GM18951 (cell line): Measurements from ENCODE around the gene CTXND1.

Source experiments
- POLR2A ChIP-seq: IDR thresholded peaks from 4 replicates; pipeline ENCODE4 v1.6.1; 2011; ENCODE audit warnings: mild to moderate bottlenecking; ENCODE audit not compliant: insufficient read length, insufficient read depth; ENCODE audit errors: extremely low read depth
- in situ Hi-C: fragments of 300-500 bp; cut with MboI; formaldehyde crosslinking; loops from one replicate; pipeline ENCODE4 v1.12.0; 2022; ENCODE audit warnings: low sequenced_read_pairs, mixed read lengths, inconsistent platforms; ENCODE audit not compliant: unreplicated experiment

CTXND1 gene

DNA sequence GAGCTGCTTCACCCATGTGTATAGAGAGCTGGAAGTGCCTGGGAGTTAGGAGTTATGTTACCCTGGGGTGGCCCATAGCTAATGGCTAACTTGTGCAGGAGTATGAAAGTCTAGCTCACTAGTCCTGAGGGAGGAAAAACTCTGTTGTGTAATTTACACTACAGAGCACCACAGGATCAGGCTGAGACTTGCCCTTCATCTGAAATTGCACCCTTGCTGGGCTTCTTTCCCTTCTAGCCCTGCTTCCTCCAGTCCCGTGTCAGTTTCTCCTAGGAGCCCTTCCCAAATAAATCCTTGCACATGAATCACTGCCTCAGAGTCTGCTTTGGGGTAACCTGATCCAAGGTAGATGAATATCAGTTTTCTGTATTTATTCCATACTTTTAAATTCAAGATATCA lies 40.0 kb downstream of the CTXND1 start:
- in situ Hi-C loops: no loop called here
- TF ChIP-seq POLR2A: no peak

DNA sequence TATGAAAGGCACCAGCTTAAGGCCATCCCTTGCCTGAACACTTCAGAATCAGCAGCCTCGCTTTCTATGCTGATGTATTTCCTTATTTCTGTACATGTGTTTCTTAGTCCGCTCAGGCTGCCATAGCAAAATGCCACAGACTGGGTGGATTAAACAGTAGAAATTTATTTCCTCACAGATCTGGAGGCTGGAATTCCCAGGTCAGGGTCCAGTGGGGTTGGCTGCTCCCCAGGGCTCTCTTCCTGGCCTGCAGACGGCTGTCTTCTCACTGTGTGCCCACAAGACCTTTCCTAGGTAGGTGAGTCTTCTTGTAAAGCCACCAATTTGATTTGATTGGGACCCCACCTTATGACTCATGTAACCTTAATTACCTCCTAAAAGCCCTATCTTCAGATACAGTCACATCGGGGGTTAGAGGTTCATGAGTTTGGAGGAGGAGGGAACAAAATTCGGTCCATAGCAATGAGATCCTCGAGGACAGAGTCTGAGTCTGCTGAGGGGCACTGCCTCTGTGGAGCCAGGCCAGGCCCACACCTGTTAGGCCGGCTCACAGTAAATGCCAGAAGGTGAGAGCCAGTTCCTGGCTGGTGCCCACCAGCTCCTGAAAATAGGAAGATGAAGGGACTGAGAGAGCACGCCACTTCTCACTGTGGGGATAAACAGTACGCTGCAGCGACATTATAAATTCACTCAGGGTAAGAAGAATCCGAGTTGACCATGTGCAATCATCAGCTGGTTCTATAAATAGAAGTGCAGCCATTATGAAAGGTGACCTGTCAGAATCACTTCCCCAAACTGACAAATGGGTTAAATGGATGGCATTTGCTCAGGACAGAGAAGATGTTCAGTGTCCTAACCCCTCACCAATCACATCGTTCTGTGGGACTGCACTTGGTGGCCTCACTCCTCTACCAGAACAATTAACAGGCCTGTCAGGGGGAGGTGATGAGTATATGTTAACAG lies 41.1 kb downstream of the CTXND1 start:
- TF ChIP-seq POLR2A: no peak
- in situ Hi-C loops: no loop called here

DNA sequence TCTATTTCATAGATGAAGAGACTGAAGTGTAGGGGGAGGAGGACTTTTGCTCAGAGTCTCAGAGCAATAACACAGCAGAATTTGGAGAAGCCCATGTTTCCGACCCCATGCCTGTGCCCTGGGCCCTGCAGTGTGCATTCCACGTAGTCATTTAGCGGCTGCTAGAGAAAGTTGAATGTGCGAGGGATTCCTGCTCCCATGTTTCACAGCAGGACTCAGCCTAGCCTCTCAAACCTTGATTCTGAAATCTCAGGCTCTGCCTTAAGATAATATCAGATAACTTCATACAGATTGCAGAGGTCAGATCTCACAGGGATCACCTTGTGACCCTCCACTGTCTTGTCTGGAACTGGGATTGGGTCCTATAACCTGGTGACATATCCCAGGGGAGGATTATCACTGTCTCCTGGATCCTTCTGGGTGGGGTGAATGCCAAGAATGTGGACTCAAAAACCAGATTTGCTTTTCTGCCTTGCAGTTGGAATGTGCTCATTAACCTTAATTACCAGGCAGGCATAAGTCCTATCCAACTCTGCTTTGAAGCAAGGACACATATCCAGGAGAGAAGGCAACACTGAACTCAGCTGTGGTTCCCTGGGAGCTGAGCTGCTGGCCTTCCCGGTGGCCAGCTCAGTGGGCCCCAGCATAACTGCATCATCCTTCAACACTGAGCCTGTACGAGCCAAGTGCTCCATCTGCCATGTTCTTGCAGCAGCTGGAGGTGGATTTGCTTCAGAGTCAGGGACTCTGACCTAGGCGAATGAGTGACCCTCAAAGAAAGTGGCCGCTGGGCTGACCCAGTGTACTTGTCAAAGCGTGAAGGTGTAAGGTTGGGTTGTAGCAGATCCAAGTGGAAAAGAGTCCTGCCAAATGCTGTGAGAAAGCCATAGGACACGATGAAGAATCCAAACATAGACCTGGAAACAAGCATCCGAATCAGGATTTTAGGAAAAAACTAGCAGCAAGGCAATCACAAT lies 43.0 kb downstream of the CTXND1 start:
- in situ Hi-C loops: no loop called here
- no peak for TF ChIP-seq POLR2A

DNA sequence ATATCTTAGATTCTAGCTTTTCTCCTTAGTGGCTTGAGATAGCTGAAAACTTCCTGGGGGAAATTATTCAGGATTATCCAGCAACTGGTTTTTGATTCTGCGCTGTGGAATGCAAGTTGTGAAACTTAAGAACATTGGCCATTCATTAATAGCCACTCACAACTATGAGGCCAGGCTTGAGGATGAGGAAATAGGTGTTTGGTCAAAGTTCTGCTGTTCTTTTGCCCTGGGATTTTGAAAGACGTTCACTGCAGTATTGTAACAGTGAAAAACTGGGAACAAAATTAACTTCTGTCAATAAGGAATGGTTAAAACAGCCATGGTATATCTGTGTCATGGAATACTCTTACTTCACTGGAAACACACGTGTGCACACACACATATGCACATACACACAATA lies 44.1 kb downstream of the CTXND1 start:
- in situ Hi-C loops: no loop called here
- no peak for TF ChIP-seq POLR2A

DNA sequence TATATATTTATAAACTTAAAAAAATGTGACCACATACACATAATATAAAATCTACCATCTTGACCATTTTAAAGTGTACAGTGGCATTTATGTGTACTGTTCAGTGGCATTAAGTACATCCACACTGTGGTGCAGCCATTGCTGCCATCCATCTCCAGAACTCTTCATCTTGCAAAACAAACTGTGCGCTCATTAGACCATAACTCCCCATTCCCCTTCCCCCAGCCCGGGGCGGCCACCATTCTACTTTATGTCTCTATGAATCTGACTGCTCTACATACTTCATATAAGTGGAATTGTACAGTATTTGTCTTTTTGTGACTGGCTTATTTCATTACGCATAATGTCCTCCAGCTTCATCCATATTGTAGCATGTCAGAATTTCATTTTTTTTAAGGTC lies 47.8 kb downstream of the CTXND1 start:
- no peak for TF ChIP-seq POLR2A

DNA sequence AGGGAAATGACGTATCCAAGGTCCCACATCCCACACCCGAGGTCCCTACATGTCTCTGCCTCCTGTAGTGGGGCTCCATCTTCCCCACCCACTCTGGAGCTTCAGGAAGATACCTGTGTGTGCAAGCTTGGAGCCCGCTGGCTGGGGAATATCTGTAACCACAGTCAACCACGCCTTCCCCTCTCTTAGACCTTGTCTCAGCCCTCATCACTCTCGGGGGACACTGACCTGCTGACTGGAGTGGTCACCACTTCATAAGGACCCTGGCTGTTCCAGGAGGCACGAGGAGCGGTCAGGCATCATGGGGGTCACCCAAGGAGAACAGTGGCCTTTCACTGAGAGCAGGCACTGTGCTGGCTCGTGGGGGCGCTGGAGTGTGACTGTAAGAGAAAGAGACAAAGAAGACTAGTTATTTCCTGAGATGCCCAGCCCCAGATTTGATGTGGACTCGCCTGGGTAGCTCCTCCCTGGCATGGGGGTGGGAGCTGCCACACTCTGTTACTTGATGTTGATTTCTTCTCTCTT lies 48.6 kb downstream of the CTXND1 start:
- no peak for TF ChIP-seq POLR2A
- in situ Hi-C loops: no loop called here

More for the DNA sequence above, 47.8 kb downstream of the CTXND1 start:
- in situ Hi-C loops: no loop called here

DNA sequence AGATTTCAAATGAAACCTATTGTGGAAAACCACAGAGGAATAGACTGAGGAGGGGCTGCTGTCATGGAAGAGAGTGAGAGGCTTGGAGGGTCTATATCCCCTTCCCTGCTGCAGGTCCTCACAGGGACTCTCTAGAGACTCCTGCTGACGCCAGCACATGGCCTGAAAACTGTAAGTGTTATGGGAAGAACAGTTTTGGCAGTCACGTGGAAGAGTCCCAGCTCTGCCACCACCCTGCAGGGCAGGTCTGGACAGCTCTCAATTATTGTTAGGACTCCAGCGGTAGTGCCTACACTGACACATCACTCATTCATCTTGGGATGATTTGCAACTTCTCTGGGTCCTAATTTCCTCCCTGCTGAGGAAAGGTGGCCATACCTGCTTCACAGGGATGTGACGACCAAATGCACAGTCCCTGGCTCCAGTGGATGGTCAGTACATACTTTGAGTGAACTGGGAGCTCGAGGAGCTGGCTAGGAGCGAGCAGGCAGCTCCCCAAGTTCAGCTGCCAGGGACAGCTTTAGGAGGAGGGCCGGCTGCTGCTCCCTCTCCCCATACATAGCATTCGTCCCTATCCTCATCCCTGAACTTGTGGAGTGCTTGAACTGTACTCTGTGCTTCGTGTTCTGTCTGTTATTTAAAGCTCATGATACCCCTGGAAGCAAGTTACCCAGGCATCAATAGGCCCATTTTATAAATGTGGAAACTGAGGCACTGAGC lies 49.2 kb downstream of the CTXND1 start:
- in situ Hi-C loops: no loop called here
- TF ChIP-seq POLR2A: no peak

DNA sequence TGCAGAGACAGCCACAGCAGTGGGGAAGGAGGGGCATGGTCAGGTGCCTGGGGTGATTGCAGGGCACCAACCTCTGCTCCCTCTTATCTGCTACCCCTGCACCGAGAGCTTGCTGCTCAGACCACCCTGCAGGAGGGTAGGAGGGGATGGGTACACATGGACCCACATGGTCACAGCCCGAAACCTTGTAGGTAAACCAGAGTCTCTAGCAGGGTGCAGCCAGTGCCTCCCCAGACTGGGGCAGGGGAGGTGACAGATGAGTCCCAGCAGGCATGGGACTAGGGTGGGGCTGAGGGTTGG lies 50.0 kb downstream of the CTXND1 start:
- TF ChIP-seq POLR2A: no peak

DNA sequence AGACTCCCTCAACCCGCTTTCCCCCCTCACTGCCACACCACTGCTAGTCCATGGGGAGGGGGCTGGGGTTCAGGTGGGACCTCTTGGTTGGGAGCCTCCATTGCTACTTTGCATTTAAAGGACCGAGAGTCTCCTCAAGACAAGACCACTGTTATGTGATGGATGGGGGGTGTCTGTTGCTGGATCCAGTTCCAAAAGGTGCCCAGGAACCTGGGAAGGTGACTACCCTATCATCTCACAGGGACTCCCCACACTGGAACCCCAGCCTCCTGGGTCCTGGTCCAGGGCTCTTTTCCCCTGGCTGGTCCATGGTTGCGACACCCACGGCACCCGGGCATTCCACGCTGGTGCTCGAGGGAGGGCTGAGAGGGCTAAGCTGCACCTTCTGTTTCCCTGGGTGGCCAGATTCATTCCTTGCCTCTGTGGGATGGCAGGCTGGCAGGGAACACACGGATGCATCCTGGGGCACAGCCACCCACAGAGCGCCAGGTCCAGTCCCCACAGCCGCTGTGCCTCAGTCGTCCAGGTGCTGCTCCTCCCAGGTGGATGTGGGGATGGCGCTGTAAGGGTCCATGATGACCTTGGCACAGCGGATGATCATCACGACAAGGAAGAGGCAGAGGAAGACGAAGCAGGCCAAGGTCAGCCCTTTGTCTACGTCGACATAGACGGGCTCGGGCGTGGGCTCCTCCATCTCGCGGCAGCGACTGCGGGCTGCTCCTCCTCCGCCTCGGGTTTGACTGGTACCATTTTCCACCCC lies 50.6 kb downstream of the CTXND1 start:
- no peak for TF ChIP-seq POLR2A
- in situ Hi-C loops: no loop called here

More for the DNA sequence above, 50.0 kb downstream of the CTXND1 start:
- in situ Hi-C loops: no loop called here

DNA sequence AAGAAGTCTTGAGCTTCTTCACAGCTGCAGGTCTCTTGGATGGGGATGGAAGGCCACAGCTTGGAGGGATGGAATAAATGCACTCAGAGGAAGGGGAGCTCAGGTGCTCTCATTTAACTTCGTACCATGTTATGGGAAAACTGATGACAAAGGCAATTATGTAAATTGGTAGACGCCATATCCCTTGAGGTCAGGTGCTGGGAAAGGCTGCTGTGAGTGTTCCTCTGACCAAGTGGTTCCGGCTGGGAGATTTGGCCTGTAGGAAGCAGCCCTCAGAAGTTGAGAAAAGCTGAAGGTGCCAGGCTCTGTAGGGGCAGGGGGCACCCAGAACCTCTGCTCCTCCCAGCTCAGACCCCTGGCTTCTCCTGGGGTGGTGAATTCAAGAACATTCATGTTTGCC lies 52.1 kb downstream of the CTXND1 start:
- TF ChIP-seq POLR2A: no peak
- in situ Hi-C loops: no loop called here

DNA sequence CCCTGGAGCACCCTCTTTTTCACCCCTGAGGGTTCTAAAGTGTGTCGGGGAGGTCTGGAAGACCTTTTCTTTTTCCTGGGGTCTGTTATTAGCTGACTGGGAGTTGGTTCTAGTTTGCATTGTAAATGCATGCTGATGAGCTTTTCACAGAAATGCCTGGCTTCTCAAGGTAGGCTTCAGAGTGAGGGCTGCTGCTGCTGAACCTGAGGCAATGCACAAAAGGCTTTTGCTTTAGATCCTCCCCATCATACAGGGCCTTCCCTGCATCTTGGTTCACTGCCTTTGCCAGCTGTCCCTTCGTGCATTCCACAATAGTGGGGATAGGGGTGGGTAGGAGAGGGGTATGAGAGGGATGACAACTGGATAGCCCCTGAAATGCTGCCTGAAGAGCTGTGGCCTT lies 52.6 kb downstream of the CTXND1 start:
- in situ Hi-C loops: no loop called here
- TF ChIP-seq POLR2A: no peak

DNA sequence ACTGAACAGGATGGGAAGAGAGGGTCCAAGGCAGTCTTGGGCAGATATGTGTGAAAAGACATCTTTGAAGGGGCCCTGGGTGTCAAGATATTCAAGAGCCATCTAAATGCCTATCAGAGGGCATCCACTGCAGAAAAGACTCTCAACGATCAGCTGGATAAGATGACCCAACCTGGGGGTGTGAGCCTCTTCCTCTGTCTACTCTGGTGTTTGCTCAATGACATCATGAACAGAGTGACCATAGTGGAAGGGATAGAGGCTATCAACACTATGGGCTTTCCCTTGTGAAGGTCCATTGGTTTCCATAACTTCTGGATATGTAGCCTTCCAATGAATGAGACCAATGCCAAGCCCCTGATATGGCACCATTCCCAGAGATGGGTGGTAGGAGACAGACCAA lies 57.1 kb downstream of the CTXND1 start:
- in situ Hi-C loops: no loop called here
- TF ChIP-seq POLR2A: no peak

DNA sequence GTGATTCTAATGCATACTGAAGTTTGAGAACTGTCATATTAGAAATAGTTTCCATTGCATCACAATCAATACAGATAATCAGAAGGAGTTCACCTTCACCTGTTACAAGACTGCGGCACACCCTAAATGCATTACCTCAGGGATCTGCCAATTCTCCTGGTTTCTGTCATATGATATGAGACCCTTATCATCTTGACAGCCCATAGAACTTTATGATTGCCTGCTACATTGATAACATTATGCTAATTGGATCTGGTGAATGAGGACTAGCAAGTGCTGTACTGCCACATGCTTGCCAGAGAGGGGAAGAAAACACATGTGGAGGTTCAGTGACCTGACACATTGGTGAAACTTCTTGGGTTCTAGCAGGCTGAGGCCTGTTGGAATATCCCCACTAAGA lies 57.8 kb downstream of the CTXND1 start:
- no peak for TF ChIP-seq POLR2A
- in situ Hi-C loops: no loop called here
